ENCODE results near the gene HCN1. TPM values are rescaled to one million over a fixed set of nuclear protein-coding genes. Genes with fewer than 3 reads are reported as not detected.

The HCN1 gene
- total RNA-seq, 4 donors from 2014 or later: 0.13 TPM; not detected in 3

DNA sequence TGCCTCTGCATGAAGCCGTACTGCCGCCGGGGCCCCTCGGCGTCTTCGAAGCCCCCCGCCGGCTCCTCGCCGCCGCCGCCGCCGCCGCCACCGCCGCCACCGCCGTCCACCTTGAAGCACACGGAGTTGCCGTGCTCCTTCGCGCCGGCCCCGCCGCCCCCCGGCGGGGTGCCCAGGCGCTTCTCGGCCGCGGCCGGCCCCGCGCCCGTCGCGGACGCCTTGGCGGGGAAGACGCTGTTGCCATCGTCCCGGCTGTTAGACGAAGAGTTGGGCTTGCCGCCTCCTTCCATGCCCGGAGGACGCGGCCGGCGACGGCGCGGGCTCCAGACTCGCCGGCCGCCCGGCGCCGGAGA is 400 bp downstream of the HCN1 start:
- no peak for TF ChIP-seq CTCF (IDR thresholded peaks at IDR 0.05)
- TF ChIP-seq POLR2AphosphoS5 (IDR thresholded peaks at IDR 0.05): no peak
- TF ChIP-seq POLR2A (IDR thresholded peaks at IDR 0.05): no peak
- no peak for TF ChIP-seq EP300 (IDR thresholded peaks at IDR 0.05)
- Histone ChIP-seq H3K9me3 (no peaks in the 10 kb centered on the region), H3K36me3 (no peaks in the 10 kb centered on the region), H3K4me1 (peaks cover 14% of the 10 kb centered on the region), H3K27ac (no peak overlapping the region), H3K27me3 (peaks cover 52% of the 10 kb centered on the region), H3K4me3 (peak overlapping the region; percentile 47)
- WGBS: 4% methylated on average over 30 of the region's 59 CpGs
- DNase-seq (ENCODE audit: low spot score in 2 of 2): no peak

- Histone ChIP-seq H3K27me3 (peaks cover 52% of the 10 kb centered on the region), H3K4me3 (peak overlapping the region; percentile 47), H3K9me3 (no peaks in the 10 kb centered on the region), H3K4me1 (peaks cover 14% of the 10 kb centered on the region), H3K36me3 (no peaks in the 10 kb centered on the region), H3K27ac (no peak overlapping the region)
- WGBS: 6% methylated on average over 23 of the region's 51 CpGs
- TF ChIP-seq CTCF (IDR thresholded peaks at IDR 0.05) (no peak), POLR2A (IDR thresholded peaks at IDR 0.05) (no peak), EP300 (IDR thresholded peaks at IDR 0.05) (no peak), POLR2AphosphoS5 (IDR thresholded peaks at IDR 0.05) (no peak)
- no peak for DNase-seq (ENCODE audit: low spot score in 2 of 2)
Measured at GRCh38 chr5:45694971-45695803, 993 bp downstream of the HCN1 start.

DNA sequence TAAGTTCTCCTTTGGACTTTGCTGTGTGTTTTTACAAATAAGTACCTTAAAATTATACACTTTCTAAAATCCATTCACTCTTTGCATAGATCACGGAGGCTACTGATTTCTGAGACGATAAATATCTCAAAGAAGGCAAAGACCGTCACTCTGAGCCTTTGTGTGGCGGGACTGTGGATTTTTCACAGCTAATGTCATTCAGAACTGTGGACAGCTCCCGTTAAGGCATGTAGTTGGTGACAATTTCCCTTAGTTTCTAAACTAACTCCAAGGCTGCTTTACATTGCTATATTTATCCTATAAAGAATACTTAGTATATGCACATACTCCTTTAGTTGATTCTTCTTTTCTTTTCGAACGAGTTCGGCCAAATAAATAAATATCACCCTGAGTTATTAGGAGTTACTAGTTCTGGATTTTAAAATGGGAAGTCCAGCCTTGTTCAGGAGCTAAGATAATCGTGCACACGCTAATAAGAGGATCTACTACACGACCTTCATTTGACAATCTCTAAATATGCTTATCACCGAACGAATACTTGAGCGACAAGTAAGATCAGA is 1.8 kb downstream of the HCN1 start:
- 33% methylated on average over 14 of the region's 14 CpGs for WGBS
- Histone ChIP-seq H3K4me3 (no peak overlapping the region), H3K9me3 (no peaks in the 10 kb centered on the region), H3K27ac (no peak overlapping the region), H3K36me3 (no peaks in the 10 kb centered on the region), H3K4me1 (peaks cover 14% of the 10 kb centered on the region), H3K27me3 (peaks cover 51% of the 10 kb centered on the region)
- TF ChIP-seq EP300 (IDR thresholded peaks at IDR 0.05) (no peak), POLR2A (IDR thresholded peaks at IDR 0.05) (no peak), POLR2AphosphoS5 (IDR thresholded peaks at IDR 0.05) (no peak), CTCF (IDR thresholded peaks at IDR 0.05) (no peak)
- no peak for DNase-seq (ENCODE audit: low spot score in 2 of 2)

DNA sequence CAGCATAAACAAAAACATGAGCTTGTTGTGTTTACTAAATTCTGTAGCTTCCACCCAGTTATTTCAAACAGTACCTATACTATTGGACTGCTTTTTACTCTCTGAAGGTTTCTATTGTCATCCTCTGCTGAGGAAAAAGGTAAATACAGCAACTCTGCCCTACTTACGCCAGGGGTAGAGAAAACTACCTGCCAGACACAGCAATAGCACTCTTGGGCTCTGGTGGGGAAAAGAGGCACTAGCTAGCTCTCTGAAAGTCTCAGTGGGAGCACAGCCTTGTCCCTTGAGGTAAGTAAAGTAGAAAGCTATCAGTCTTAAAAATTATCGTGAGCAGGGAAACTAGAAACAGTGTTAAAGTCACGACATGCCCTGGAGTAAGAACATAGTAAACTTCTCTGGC is 3.7 kb downstream of the HCN1 start:
- H3K4me1 ChIP-seq: peaks cover 14% of the 10 kb centered on the region
- no peak for TF ChIP-seq POLR2AphosphoS5 (IDR thresholded peaks at IDR 0.05)
- no peak for TF ChIP-seq POLR2A (IDR thresholded peaks at IDR 0.05)
- TF ChIP-seq EP300 (IDR thresholded peaks at IDR 0.05): no peak
- TF ChIP-seq CTCF (IDR thresholded peaks at IDR 0.05): no peak
- no peak overlapping the region for H3K27ac ChIP-seq
- peaks cover 39% of the 10 kb centered on the region for H3K27me3 ChIP-seq
- no peak for DNase-seq (ENCODE audit: low spot score in 2 of 2)
- no peak overlapping the region for H3K4me3 ChIP-seq
- 69% methylated on average over 3 of the region's 3 CpGs for WGBS
- no peaks in the 10 kb centered on the region for H3K36me3 ChIP-seq
- H3K9me3 ChIP-seq: no peaks in the 10 kb centered on the region

GRCh38 chr5:45691656-45692055 is 4.5 kb downstream of the HCN1 start:
- H3K27me3 ChIP-seq: peaks cover 32% of the 10 kb centered on the region
- H3K4me1 ChIP-seq: peaks cover 14% of the 10 kb centered on the region
- 79% methylated on average over 4 of the region's 4 CpGs for WGBS
- H3K4me3 ChIP-seq: no peak overlapping the region
- no peak overlapping the region for H3K27ac ChIP-seq
- no peaks in the 10 kb centered on the region for H3K9me3 ChIP-seq
- TF ChIP-seq EP300 (IDR thresholded peaks at IDR 0.05) (no peak), POLR2AphosphoS5 (IDR thresholded peaks at IDR 0.05) (no peak), POLR2A (IDR thresholded peaks at IDR 0.05) (no peak), CTCF (IDR thresholded peaks at IDR 0.05) (no peak)
- no peaks in the 10 kb centered on the region for H3K36me3 ChIP-seq
- no peak for DNase-seq (ENCODE audit: low spot score in 2 of 2)

Data from suprapubic skin (tissue), 4 donors.